HFF-Myc (cell line): ENCODE results near the gene CCDC92B.

Source experiments
- DNase-seq: peaks from one replicate; pipeline ENCODE4 v3.0.0-alpha.2; 2011; ENCODE audit warnings: low read depth; ENCODE audit errors: extremely low read depth
- H3K4me3 ChIP-seq: replicated peaks from 2 replicates; pipeline ENCODE4 v1.5.1; 2011; ENCODE audit warnings: low read depth, mild to moderate bottlenecking, control low read depth, low read length
- TF ChIP-seq, protein P1 (sequence below): IDR thresholded peaks from 2 replicates; pipeline ENCODE4 v1.5.1; 2012; ENCODE audit warnings: mild to moderate bottlenecking, low read depth, low read length, control low read depth; ENCODE audit errors: missing control alignments

Gene CCDC92B

DNA sequence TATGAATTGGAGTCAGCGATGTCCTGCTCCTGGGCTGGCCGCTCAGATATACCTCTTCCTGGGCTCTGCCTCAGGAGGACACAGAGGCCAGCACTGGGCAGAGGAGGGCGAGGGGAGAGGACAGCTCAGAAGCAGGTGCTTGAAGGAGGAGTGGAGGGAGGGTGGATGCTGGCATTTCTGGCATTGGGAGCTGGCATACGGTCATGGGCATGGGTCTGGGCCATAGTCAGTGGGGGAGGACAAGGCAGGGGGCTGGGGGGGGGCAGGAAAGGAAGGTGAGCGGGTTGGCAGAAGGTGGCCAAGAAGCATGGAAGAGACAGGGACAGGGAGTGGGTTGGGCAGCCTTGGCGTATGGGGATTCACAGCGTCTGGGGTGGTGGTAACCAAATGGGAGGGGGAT lies 30.1 kb upstream of the CCDC92B start:
- TF ChIP-seq, protein P1, sequence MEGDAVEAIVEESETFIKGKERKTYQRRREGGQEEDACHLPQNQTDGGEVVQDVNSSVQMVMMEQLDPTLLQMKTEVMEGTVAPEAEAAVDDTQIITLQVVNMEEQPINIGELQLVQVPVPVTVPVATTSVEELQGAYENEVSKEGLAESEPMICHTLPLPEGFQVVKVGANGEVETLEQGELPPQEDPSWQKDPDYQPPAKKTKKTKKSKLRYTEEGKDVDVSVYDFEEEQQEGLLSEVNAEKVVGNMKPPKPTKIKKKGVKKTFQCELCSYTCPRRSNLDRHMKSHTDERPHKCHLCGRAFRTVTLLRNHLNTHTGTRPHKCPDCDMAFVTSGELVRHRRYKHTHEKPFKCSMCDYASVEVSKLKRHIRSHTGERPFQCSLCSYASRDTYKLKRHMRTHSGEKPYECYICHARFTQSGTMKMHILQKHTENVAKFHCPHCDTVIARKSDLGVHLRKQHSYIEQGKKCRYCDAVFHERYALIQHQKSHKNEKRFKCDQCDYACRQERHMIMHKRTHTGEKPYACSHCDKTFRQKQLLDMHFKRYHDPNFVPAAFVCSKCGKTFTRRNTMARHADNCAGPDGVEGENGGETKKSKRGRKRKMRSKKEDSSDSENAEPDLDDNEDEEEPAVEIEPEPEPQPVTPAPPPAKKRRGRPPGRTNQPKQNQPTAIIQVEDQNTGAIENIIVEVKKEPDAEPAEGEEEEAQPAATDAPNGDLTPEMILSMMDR, result no peak
- no peak overlapping the region for H3K4me3 ChIP-seq
- DNase-seq, result no peak

DNA sequence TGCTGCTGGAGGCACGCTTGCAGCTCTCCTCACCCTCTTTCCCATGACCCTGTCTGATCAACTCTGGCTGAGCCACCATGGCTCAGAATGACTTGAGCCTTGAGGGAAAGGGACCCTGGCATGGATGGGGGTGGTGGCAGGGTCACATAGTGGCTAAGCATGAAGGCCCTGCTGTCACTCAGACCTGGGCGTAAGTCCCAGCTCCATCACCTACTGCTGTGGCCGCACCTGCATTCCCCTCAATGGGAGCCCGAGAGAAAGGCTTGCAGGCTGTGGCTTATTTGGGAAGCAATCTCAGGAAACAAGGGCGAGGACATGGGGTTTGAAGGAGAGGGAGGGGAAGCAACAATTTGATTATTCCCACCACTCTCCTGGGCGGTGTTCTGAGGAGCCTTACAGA lies 29.0 kb upstream of the CCDC92B start:
- no peak for DNase-seq
- TF ChIP-seq, protein P1, result no peak
- no peak overlapping the region for H3K4me3 ChIP-seq

DNA sequence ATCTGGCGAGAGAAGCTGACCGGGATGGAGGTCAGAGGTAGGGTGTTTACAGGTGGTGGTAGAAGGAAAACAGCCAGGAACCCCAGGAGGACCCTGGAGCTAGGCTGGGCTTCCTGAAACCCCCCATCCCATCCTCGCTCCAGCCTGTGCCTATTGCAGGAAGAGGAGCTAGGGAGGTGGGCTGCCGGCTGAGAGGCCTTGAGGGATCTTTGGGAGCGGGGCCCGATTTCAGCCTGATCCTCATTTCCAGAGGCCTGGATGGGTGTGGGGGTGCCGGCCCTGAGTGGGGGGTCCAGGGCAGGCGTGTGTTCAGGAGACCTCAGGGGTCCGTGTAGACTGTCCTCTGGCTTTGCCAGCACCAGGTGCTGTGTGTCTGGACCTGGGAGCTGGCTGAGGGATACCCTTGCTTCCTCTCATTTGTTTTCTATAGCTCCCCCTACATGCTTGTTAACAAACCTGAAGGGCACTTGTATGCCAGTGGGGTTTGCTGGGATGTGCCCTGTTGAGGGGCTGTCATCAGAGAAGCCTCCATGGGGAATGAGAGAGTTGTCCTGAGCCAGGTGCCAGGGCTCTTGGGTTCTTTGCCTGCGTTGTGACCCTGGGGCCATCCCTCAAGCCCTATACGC lies 27.9 kb upstream of the CCDC92B start:
- H3K4me3 ChIP-seq, result no peak overlapping the region
- TF ChIP-seq, protein P1, result no peak
- DNase-seq, result no peak

DNA sequence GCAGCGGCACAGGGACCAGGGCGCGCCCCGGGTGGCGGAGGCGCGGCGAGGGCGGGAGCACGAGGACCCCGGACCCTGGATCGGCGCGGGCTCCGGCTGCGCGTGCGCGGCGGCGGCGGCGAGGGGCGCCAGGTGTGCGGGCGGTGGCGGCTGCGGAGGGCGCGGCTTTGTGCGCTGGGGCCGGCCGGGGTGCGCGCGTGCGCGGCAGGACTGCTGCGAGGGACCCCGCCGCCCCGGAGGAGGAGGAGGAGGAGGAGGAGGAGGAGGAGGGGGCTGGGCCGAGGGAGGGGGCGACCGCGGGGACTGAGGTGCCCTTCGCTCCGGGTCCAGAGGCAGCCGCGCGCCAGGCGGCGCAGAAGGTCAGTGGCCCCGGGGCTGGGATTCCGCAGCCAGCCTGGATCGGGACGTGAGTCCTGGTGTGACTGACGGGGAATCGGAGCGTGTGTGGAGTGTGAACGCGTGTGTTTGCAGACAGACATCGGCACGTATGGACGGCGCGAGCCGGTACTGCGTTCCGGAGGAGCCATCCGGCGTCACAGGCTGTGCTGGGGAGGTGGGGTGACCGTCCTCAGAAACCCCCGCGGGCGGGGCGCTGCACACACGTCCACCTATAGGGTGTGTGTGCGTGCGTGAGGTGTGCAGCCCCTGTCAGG lies 27.3 kb upstream of the CCDC92B start:
- TF ChIP-seq, protein P1, result no peak
- no peak for DNase-seq

DNA sequence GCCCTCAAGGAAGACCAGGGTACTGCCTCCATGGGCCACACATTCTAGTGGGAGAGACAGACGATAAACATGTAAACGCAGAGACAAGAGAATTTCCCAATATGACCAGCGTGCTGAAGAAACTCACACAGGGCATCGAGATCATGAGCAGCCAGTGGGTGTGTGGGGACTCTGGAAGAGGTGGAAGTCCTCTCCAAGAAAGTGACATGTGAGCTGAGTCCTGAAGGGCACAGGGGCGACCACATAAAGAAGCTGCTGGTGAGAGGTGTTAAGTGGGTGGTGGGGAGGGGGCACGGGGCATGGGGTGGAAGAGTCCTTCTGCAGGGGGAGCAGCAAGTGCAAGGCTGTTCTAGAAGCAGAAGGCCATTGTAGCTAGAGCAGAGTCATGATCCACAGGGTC lies 25.8 kb upstream of the CCDC92B start:
- DNase-seq, result no peak
- no peak overlapping the region for H3K4me3 ChIP-seq
- TF ChIP-seq, protein P1, result no peak

More for the DNA sequence above, 27.3 kb upstream of the CCDC92B start:
- no peak overlapping the region for H3K4me3 ChIP-seq

DNA sequence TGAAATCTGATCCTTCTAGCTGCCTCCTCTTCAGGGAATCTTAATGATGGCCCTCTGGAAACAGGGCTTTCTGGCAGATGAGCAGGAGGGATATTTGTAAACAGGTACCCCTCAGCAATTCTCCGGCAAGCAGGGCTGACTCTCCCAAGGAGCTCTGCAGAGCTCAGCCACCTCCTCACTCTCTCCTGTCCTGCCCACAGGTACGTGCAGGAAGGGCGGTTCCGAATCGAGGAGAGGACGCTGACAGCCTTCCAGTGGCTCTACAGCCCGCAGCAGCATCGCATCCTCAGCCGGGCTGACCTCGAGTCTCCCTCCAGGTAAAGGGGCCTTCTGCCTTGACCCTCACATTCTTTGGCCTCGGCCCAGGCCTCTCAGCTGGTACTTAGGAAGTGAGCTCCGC lies 20.7 kb upstream of the CCDC92B start:
- DNase-seq, result no peak
- TF ChIP-seq, protein P1, result no peak
- no peak overlapping the region for H3K4me3 ChIP-seq
